GM19397 (cell line): ENCODE results near the gene GRM8.

ENCODE experiments used
- ATAC-seq: cut with Tn5 transposase; IDR thresholded peaks from one replicate; pipeline ENCODE4 v1.9.1; 2021; ENCODE audit warnings: mild to moderate bottlenecking, moderate library complexity; ENCODE audit not compliant: unreplicated experiment

Gene GRM8

GRCh38 chr7:127151379-127151778, 101.4 kb downstream of the GRM8 start:
- ATAC-seq, result no peak

- ATAC-seq, result no peak
These were observed 102.2 kb downstream of the GRM8 start for GRCh38 chr7:127150543-127150942.

DNA sequence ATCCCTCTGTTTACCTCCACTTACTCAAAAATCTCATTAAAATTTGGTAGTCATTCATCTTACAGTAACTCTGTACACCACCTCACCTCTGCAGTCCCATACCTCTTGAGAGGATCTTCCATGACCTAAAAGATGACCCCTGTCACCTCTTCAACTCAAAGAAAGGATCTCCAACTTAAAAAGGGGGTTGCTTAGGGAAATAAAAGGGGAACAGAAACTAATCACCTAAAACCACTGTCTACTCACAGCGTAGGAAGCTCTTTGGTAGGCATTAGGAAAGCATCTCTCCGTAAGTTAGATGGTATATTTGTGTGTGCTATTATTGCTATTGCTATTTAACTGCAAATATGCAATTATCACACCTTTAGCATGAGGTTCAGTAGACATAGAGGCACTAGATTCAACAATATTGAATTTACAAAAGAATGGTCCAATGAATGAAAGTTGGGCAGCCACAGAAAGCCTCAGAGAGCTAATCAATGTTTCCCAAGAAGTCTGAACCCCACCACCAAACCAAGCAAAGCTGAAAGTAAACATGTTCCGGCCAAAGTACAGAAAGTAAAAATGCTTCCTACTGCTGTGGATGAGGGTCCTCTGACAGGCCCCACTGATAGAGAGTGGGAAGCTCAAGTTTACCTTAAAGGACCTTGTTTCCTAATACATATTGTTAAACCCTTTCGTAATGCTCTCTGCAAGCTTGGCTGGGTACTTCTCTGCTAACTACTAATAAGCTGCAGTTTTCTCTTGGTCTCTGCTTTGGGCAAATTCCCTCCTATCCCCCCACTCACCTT, 105.8 kb downstream of the GRM8 start:
- ATAC-seq, result no peak

DNA sequence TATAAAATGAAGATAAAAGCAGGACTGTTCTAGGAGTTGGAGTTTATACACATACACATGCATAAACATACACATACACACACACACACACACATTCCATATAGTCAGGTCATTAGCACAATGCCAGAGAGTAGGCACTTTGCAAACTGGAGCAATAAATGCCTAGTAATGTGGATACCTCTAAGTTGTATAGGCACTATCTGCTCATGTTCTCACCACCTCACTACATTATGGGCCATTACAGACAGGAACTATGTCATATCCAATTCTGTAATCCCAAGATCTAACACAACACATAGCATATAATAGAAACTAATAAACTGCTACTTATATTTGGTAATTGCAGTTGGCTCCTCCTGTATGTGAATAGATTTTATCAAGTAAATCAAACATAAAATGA, 115.6 kb downstream of the GRM8 start:
- no peak for ATAC-seq

GRCh38 chr7:127135871-127136485, 116.8 kb downstream of the GRM8 start:
- ATAC-seq, result no peak

- no peak for ATAC-seq
These were observed 129.5 kb downstream of the GRM8 start for GRCh38 chr7:127123220-127123619.

DNA sequence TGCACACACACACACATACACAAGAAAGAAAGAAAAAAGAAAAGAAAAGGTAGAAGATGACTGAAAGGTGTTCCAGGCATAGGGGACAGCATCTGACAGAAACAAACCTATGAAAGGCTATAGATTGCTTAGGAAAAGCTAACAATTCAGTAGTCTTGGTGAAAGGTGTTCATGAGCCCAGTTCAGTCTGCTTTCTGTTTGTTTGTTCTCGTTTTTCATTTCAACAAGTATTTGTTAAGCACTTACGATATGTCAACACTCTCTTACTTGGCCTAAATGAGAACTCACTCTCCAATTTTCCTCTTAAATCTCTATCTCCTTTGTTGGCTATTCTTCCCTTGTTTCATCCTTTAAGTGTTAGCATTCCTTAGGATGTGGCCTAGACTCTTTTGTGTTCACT, 133.2 kb downstream of the GRM8 start:
- ATAC-seq, result no peak

- no peak for ATAC-seq
These were observed 137.9 kb downstream of the GRM8 start for GRCh38 chr7:127114742-127115265.

- peak; percentile 72 for ATAC-seq
These were observed 145.1 kb downstream of the GRM8 start for GRCh38 chr7:127107601-127108007.

GRCh38 chr7:127093340-127093739, 159.4 kb downstream of the GRM8 start:
- ATAC-seq, result no peak

GRCh38 chr7:127091620-127092019, 161.1 kb downstream of the GRM8 start:
- no peak for ATAC-seq

GRCh38 chr7:127089146-127089545, 163.6 kb downstream of the GRM8 start:
- ATAC-seq, result no peak

GRCh38 chr7:127081539-127081938, 171.2 kb downstream of the GRM8 start:
- no peak for ATAC-seq

DNA sequence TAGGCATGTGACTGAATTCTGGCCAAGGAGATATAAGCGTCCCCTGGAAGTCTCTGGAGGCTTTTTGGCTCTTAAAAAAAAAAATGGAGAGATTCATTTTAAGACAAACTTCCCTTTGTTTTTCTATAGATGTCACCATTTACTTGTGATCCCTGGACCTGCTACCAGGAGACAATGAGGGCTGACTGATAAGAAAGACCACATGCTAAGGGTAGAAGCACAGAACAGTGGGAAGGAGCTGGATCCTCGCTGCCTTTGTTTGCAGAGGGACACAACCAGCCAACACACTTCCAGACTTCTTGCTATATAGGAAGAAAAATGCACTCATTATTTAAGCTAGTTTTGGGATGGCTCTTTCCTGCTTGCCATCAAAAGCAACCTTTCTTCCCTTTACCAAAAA, 172.2 kb downstream of the GRM8 start:
- ATAC-seq, result no peak

GRCh38 chr7:127066974-127067373, 185.8 kb downstream of the GRM8 start:
- no peak for ATAC-seq

DNA sequence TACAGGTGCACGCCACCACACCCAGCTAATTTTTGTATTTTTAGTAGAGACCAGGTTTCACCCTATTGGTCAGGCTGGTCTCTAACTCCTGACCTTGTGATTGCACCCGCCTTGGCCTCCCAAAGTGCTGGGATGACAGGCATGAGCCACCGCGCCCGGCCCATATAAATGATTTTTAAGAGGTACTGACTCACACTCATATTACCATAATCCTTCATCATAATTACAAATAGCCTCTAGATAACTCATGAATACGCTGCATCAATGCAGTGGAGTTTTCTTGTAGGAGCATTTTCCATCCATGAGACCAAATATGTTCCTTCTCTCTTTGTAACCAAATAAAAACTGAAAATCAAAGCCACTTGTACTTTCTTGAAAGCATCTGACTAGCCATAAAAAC, 193.3 kb downstream of the GRM8 start:
- ATAC-seq, result no peak

- no peak for ATAC-seq
These were observed 194.8 kb downstream of the GRM8 start for GRCh38 chr7:127057918-127058317.

DNA sequence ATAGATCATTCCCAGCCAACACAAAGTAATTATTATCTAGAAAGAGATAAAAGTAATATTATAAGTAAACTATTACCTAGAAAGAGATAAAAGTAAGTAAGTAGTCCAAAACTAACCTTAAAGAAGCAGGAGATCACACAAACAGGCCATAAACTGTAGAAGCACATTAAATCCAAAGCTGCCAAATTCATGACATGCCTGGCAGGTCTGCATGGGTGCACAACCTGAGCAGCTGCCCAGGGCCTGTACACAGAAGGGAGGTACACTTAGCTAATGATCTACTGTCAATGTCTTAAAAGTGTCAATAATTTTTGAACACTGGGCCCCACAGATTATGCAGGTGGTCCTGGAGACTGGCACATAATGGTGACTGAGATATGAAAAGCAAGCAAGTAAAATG, 196.5 kb downstream of the GRM8 start:
- no peak for ATAC-seq

DNA sequence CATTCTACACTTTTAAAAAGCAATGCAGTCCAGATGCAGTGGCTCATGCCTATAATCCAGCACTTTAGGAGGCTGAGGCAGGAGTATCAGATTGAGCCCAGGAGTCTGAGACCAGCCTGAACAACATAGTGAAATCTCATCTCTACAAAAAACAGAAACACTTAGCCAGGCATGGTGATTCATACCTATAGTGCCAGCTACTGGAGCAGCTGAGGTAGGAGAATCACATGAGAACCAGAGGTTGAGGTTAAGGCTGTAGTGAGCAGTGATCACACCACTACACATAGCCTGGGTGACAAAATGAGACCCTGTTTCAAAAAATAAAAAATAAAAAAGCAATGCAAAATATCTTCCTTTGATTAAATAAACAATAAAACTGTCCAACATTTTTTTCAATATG, 205.2 kb downstream of the GRM8 start:
- ATAC-seq, result no peak

GRCh38 chr7:127041689-127042452, 210.9 kb downstream of the GRM8 start:
- no peak for ATAC-seq

GRCh38 chr7:127040042-127040441, 212.7 kb downstream of the GRM8 start:
- no peak for ATAC-seq

DNA sequence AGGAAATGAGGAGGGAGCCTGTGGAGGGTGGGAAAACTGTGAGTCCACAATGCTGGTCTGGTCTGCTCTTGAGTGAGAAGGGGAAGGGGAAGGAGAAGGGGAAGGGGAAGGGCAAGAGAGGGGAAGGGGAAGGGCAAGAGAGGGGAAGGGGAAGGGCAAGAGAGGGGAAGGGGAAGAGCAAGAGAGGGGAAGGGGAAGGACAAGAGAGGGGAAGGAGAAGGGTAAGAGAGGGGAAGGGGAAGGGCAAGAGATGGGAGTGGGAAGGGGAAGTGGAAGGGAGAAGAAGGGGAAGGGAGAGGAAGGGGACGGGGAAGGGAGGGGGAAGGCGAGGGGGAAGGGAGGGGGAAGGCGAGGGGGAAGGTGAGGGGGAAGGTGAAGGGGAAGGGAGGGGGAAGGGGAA, 213.2 kb downstream of the GRM8 start:
- ATAC-seq, result no peak
